Endodermal cell (in vitro differentiated cells): Measurements from ENCODE around the gene JADE2. TPM values are rescaled to one million over a fixed set of nuclear protein-coding genes. Genes with fewer than 3 reads are reported as not detected.

Experiments used
- DNase-seq: peaks from one replicate; pipeline ENCODE4 v3.0.0-alpha.2; 2017
- H3K27ac ChIP-seq: 2 replicates; pipeline ENCODE4 v1.5.1; 2013; ENCODE audit warnings: mild to moderate bottlenecking, low read depth, low read length, moderate library complexity
- H3K27me3 ChIP-seq: 2 replicates; pipeline ENCODE4 v1.6.1; 2013; ENCODE audit warnings: mild to moderate bottlenecking, low read length, moderate library complexity; ENCODE audit not compliant: insufficient read depth, control insufficient read depth, poor library complexity, severe bottlenecking
- H3K36me3 ChIP-seq: 2 replicates; pipeline ENCODE4 v1.7.0; 2013; ENCODE audit warnings: mild to moderate bottlenecking, low read length, moderate library complexity; ENCODE audit not compliant: control insufficient read depth, insufficient read depth
- H3K4me1 ChIP-seq: one replicate; pipeline ENCODE4 v1.7.0; 2013; ENCODE audit warnings: low read length; ENCODE audit not compliant: control insufficient read depth, insufficient read depth
- H3K4me3 ChIP-seq: 2 replicates; pipeline ENCODE4 v1.5.1; 2013; ENCODE audit warnings: mild to moderate bottlenecking, low read length, moderate library complexity
- H3K9ac ChIP-seq: 2 replicates; pipeline ENCODE4 v1.6.1; 2013; ENCODE audit warnings: mild to moderate bottlenecking, low read length, moderate library complexity; ENCODE audit not compliant: poor library complexity, severe bottlenecking; ENCODE audit errors: extremely low read depth
- H3K9me3 ChIP-seq: 2 replicates; pipeline ENCODE4 v1.6.1; 2013; ENCODE audit warnings: mild to moderate bottlenecking, low read length, moderate library complexity; ENCODE audit not compliant: control insufficient read depth
- H3K27ac Mint-ChIP-seq: 2 replicates; pipeline ENCODE4 v1.8.0; 2020; ENCODE audit warnings: mixed read lengths
- H3K27me3 Mint-ChIP-seq: 2 replicates; pipeline ENCODE4 v1.8.0; 2021; ENCODE audit warnings: mild to moderate bottlenecking, mixed read lengths; ENCODE audit not compliant: insufficient read depth
- H3K36me3 Mint-ChIP-seq: 2 replicates; pipeline ENCODE4 v1.8.0; 2020; ENCODE audit warnings: low read depth, mixed read lengths
- H3K4me1 Mint-ChIP-seq: 2 replicates; pipeline ENCODE4 v1.8.0; 2020; ENCODE audit warnings: mixed read lengths
- H3K4me3 Mint-ChIP-seq: 2 replicates; pipeline ENCODE4 v1.8.0; 2020; ENCODE audit warnings: mild to moderate bottlenecking, moderate library complexity, mixed read lengths
- H3K9me3 Mint-ChIP-seq: 2 replicates; pipeline ENCODE4 v1.8.0; 2020; ENCODE audit warnings: mild to moderate bottlenecking, mixed read lengths
- WGBS, 2 experiments: methylation state at CpG; one replicate each; pipeline versions ENCODE4 v1.1.5 to v1.1.7; 2013; ENCODE audit warnings: missing lambda C conversion rate in 2 of 2, mixed read lengths in 1 of 2; ENCODE audit not compliant: insufficient coverage in 1 of 2, insufficient read length in 1 of 2; 5-methylcytosine and 5-hydroxymethylcytosine counted together
- total RNA-seq, 2 donors: library from RNA; stranded (reverse); fragmentation: NEBNext Ultra II Directional in 1 of 2; extraction: Animal tissue kit (Norgen Biotek cat#: 25700) in 1 of 2; gene quantifications; 2 replicates in 1 of 2; 3 replicates in 1 of 2; pipeline ENCODE4 v1.2.1, GENCODE V29; 2021
- TF ChIP-seq, protein P1 (sequence below): fragments of 200-600 bp; sonication (generic); conservative IDR thresholded peaks from 2 replicates; pipeline ENCODE4 v1.5.0; 2021; ENCODE audit warnings: antibody characterized with exemption, mild to moderate bottlenecking

The JADE2 gene
- total RNA-seq, 2 donors from 2014 or later = 33.9 to 51.9 TPM

DNA sequence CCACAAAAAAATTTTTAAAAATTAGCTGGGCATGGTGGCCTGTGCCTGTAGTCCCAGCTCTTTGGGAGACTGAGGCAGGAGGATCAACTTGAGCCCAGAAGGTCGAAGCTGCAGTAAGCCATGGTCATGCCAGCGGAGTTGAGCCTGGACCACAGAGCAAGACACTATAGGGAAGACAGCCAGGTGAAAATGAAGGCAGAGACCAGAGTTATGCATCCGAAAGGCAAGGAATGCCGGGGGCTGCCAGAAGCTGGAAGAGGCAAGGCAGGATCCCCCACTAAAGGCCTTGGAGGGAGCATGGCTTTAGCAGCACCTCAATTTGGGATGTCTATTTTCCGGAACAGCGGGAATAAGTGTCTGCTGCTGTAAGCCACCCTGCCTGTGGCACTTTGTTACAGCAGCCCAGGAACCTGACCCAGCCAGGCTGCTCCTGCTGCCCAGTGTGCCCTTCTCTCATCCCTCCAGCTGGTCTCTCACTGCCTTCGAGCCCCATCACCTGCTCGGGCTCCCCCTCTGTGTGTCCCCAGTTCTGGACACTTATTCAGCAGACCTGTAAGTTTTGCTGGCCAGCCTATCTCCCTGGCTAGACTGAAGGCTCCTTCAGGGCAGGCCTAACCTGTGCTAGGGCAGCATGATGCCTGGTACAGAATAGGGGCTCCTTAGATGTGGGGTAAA is 16.8 kb upstream of the JADE2 start:
- peak overlapping the region; percentile 45 for H3K27ac Mint-ChIP-seq
- DNase-seq = no peak

DNA sequence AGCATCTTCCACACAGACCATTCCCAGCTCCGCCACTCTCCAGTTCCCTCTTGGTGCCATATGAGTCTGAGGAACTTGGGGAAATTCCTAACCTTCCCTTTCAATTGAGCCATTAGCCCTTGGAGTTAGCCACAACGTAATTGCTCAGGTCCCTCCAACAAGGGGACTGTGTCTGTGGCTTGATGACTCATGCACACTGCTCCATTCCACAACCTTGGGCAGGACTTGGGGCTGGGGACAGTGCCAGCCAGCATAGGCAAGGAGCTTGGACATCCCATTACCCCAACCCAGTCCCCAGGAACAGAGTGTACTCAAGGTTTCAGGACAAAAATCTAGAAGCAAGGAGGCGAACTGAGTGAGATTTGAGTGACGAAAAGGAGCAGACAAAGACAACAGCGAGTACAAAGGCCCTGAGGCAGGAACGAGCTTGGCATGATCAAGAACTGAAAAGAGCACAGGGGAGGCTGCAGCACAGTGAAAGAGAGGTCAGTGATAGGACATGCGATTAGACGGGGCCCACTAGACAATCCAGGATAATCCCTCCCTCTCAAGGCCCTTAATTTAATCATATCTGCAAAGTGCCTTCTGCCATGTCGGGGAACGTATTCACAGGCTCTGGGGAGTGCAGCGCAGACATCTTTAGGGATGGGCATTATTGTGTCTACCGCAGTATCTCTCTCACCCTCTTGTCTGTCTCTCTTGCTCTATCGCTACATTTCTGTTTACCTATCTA is 16.0 kb upstream of the JADE2 start:
- Histone ChIP-seq H3K9me3 (no peaks in the 10 kb centered on the region), H3K9ac (no peak overlapping the region), H3K36me3 (no peaks in the 10 kb centered on the region), H3K4me1 (peaks cover 21% of the 10 kb centered on the region), H3K4me3 (no peak overlapping the region), H3K27me3 (no peaks in the 10 kb centered on the region), H3K27ac (no peak overlapping the region)
- H3K27me3 Mint-ChIP-seq = no peaks in the 10 kb centered on the region
- peaks cover 37% of the 10 kb centered on the region for H3K4me1 Mint-ChIP-seq
- H3K9me3 Mint-ChIP-seq = no peaks in the 10 kb centered on the region
- H3K4me3 Mint-ChIP-seq = no peak overlapping the region
- DNase-seq = no peak
- TF ChIP-seq, protein P1, sequence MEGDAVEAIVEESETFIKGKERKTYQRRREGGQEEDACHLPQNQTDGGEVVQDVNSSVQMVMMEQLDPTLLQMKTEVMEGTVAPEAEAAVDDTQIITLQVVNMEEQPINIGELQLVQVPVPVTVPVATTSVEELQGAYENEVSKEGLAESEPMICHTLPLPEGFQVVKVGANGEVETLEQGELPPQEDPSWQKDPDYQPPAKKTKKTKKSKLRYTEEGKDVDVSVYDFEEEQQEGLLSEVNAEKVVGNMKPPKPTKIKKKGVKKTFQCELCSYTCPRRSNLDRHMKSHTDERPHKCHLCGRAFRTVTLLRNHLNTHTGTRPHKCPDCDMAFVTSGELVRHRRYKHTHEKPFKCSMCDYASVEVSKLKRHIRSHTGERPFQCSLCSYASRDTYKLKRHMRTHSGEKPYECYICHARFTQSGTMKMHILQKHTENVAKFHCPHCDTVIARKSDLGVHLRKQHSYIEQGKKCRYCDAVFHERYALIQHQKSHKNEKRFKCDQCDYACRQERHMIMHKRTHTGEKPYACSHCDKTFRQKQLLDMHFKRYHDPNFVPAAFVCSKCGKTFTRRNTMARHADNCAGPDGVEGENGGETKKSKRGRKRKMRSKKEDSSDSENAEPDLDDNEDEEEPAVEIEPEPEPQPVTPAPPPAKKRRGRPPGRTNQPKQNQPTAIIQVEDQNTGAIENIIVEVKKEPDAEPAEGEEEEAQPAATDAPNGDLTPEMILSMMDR = no peak
- no peaks in the 10 kb centered on the region for H3K36me3 Mint-ChIP-seq
- 94 to 97% methylated on average over 11 to 13 of the region's 13 CpGs for WGBS, 2 experiments
- peak overlapping the region; percentile 45 for H3K27ac Mint-ChIP-seq

More for the DNA sequence above, 16.8 kb upstream of the JADE2 start:
- H3K27me3 Mint-ChIP-seq = no peaks in the 10 kb centered on the region
- no peaks in the 10 kb centered on the region for H3K9me3 Mint-ChIP-seq
- H3K4me1 Mint-ChIP-seq = peaks cover 45% of the 10 kb centered on the region
- Histone ChIP-seq H3K36me3 (no peaks in the 10 kb centered on the region), H3K9ac (no peak overlapping the region), H3K4me3 (no peak overlapping the region), H3K9me3 (no peaks in the 10 kb centered on the region), H3K27ac (no peak overlapping the region), H3K4me1 (peaks cover 21% of the 10 kb centered on the region), H3K27me3 (no peaks in the 10 kb centered on the region)
- TF ChIP-seq, protein P1 = peak; percentile 15
- H3K36me3 Mint-ChIP-seq = no peaks in the 10 kb centered on the region
- 91 to 92% methylated on average over 6 to 8 of the region's 8 CpGs for WGBS, 2 experiments
- no peak overlapping the region for H3K4me3 Mint-ChIP-seq

GRCh38 chr5:134510970-134511795 is 14.3 kb upstream of the JADE2 start:
- H3K4me3 Mint-ChIP-seq = peak overlapping the region; percentile 19
- no peaks in the 10 kb centered on the region for H3K27me3 Mint-ChIP-seq
- Histone ChIP-seq H3K27me3 (no peaks in the 10 kb centered on the region), H3K4me3 (peak overlapping the region; percentile 16), H3K9me3 (no peaks in the 10 kb centered on the region), H3K9ac (peak overlapping the region; percentile 64), H3K27ac (peak overlapping the region; percentile 3), H3K4me1 (peaks cover 18% of the 10 kb centered on the region), H3K36me3 (no peaks in the 10 kb centered on the region)
- TF ChIP-seq, protein P1 = no peak
- H3K4me1 Mint-ChIP-seq = peaks cover 31% of the 10 kb centered on the region
- peak; percentile 93 for DNase-seq
- 55 to 68% methylated on average over 5 to 9 of the region's 9 CpGs for WGBS, 2 experiments
- H3K27ac Mint-ChIP-seq = peak overlapping the region; percentile 99
- no peaks in the 10 kb centered on the region for H3K36me3 Mint-ChIP-seq
- H3K9me3 Mint-ChIP-seq = no peaks in the 10 kb centered on the region
